Measurements from ENCODE around the gene PLEK. TPM values are rescaled to one million over a fixed set of nuclear protein-coding genes. Genes with fewer than 3 reads are reported as not detected.

The PLEK gene
- total and polyA plus RNA-seq, 9 of the 15 experiments (the other 6 are each of a cell fraction or from before 2014, with no cell fraction given) = 0.14 to 1.2 (median 0.36) TPM

GRCh38 chr2:68362069-68362468 is 3.0 kb upstream of the PLEK start (continued):
- TF ChIP-seq DEAF1 (CRISPR knock-in tag; IDR thresholded peaks at IDR 0.05) (peak; percentile 97), NR2C1 (IDR thresholded peaks at IDR 0.05) (no peak; the same call in 1 of the 2 replicates), NR2C1 (tag; IDR thresholded peaks at IDR 0.05) (peak; percentile 37; the same call in 1 of the 2 replicates), PTRF (tag; IDR thresholded peaks at IDR 0.05) (no peak), ZNF583 (CRISPR knock-in tag; IDR thresholded peaks at IDR 0.05) (0 out of 2 replicates have a peak, but pooled peaks have one; percentile 18), MNT (conservative IDR thresholded peaks at IDR 0.05) (peak; percentile 94), SMARCA4 (IDR thresholded peaks at IDR 0.05) (0 out of 2 replicates have a peak, but pooled peaks have one; percentile 32), ZBTB1 (CRISPR knock-in tag; IDR thresholded peaks at IDR 0.05; ENCODE audit: borderline replicate concordance, low read depth) (no peak), ZNF324 (CRISPR knock-in tag; IDR thresholded peaks at IDR 0.05) (no peak), RB1 (IDR thresholded peaks at IDR 0.05; ENCODE audit: low read depth) (peak; percentile 70; the same call in 1 of the 2 replicates), NCOR1 (IDR thresholded peaks at IDR 0.05) (0 out of 2 replicates have a peak, but pooled peaks have one; percentile 35), HIVEP1 (CRISPR knock-in tag; IDR thresholded peaks at IDR 0.05) (0 out of 2 replicates have a peak, but pooled peaks have one; percentile 13), DACH1 (IDR thresholded peaks at IDR 0.05; ENCODE audit: partially characterized antibody) (no peak), PTBP1 (IDR thresholded peaks at IDR 0.05; ENCODE audit: low read depth, low read length) (no peak), ZNF12 (CRISPR knock-in tag; IDR thresholded peaks at IDR 0.05) (no peak), ARID4B (CRISPR knock-in tag; IDR thresholded peaks at IDR 0.05) (no peak), ZNF644 (tag; IDR thresholded peaks at IDR 0.05; ENCODE audit: low read depth) (peak; percentile 27; the same call in 1 of the 2 replicates), YBX1 (IDR thresholded peaks at IDR 0.05) (no peak), CREB1 (IDR thresholded peaks at IDR 0.05) (peak; percentile 67), CREB1 (CRISPR knock-in tag; IDR thresholded peaks at IDR 0.05) (peak; percentile 86), EP300 (IDR thresholded peaks at IDR 0.05; ENCODE audit: low read length) (peak; percentile 55)
